AG04449 (cell line): ENCODE data around the gene EFCAB14.
A peak's percentile ranks its signal among the peaks of the same experiment; 100 is the strongest.
"Not testable (repeated sequence)": the region's sequence is repeated elsewhere in the genome, so short reads cannot be mapped to it uniquely, and the experiment has no call there.

Experiments
- CTCF ChIA-PET: fragments of 350-600 bp; formaldehyde crosslinking; extraction: SDS; loops from one replicate; lab custom pipeline; 2021; ENCODE audit warnings: antibody characterized with exemption; lab: Yijun Ruan, JAX
- POLR2A ChIA-PET: fragments of 400-600, 350-600 bp; formaldehyde crosslinking; extraction: SDS; loops from one replicate; lab custom pipeline; 2020; ENCODE audit warnings: antibody characterized with exemption, inconsistent platforms; lab: Yijun Ruan, JAX
- DNase-seq: peaks from one replicate; pipeline ENCODE4 v3.0.0-alpha.2; 2010; ENCODE audit warnings: low read depth, low spot score
- H3K4me3 ChIP-seq: 2 replicates; pipeline ENCODE4 v1.5.1; 2011; ENCODE audit warnings: low read depth, mild to moderate bottlenecking, control low read depth, low read length
- TF ChIP-seq, protein P1 (sequence below): IDR thresholded peaks from one replicate; pipeline ENCODE4 v1.5.1; 2011; ENCODE audit warnings: mild to moderate bottlenecking, moderate library complexity, low read length, control low read depth, inconsistent platforms; ENCODE audit not compliant: insufficient read depth; ENCODE audit errors: missing control alignments

Gene EFCAB14

DNA sequence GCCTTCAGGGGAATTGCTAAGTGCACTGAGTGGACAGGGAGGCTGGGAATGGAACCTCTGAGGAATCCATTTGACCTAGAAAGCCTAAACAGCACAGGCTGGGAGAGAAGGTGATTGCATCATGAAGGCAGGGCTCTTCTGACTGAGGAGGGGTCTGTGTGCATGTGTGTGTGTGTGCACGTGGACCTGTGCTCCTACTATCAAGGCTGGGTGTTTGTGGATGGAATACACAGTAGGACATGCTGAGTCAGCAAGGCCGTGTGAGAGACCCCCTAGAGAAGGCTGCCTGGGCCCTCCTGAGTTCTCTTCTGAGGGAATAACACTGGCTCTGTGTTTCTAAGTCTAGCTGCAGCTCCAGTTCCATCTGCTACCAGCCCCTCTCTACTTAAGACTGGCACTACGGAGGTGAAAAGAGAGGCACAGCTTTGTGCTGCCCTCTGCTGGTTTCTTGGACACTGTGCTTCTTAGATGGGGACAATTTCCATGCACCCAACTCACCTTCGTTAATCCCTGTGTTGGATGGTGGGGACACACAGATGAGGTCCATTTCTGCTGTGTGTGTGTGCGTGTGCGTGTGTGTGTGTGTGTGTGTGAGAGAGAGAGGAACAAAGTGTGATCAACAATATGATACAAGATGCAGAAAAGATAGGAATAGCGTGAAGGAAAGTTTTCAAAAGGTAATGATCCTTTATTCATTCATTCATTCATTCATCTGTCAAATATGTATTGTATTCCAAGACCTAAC, 6.2 kb upstream of the EFCAB14 start:
- ChIA-PET POLR2A (no interaction called here), CTCF (interaction anchor here (0.6 to 5.8 kb wide), 44 partner anchors 10 to 321 kb away, joined by 3 to 50 read pairs (median 4); a partner anchor contains a TSS)
- H3K4me3 ChIP-seq = no peak overlapping the region
- peak; percentile 41 for DNase-seq
- TF ChIP-seq, protein P1, sequence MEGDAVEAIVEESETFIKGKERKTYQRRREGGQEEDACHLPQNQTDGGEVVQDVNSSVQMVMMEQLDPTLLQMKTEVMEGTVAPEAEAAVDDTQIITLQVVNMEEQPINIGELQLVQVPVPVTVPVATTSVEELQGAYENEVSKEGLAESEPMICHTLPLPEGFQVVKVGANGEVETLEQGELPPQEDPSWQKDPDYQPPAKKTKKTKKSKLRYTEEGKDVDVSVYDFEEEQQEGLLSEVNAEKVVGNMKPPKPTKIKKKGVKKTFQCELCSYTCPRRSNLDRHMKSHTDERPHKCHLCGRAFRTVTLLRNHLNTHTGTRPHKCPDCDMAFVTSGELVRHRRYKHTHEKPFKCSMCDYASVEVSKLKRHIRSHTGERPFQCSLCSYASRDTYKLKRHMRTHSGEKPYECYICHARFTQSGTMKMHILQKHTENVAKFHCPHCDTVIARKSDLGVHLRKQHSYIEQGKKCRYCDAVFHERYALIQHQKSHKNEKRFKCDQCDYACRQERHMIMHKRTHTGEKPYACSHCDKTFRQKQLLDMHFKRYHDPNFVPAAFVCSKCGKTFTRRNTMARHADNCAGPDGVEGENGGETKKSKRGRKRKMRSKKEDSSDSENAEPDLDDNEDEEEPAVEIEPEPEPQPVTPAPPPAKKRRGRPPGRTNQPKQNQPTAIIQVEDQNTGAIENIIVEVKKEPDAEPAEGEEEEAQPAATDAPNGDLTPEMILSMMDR = peak; percentile 87

DNA sequence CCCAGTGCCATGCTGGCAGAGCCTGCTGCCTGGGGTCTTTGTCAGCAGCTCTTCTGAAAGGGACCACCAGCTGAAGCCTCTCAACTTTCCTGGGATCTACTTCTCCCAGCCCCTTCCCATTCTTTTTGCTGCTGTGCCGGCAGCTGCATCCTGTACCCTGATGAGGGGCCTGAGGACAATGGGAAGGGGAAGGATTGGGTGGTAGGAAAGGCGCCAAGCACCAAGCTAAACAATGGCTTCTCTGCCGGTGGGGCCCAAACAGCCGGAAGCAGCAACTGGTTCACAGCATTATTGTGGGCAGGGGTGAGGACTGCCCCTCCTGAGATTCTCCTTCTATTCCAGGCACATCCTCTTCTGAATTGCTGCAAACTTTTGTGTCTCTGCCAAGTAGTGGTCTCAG, 5.0 kb upstream of the EFCAB14 start:
- TF ChIP-seq, protein P1 = no peak
- CTCF ChIA-PET = interaction anchor here (0.7 to 5.8 kb wide), 19 partner anchors 8 to 320 kb away, joined by 3 to 50 read pairs (median 7); a partner anchor contains a TSS
- POLR2A ChIA-PET = no interaction called here
- no peak overlapping the region for H3K4me3 ChIP-seq
- no peak for DNase-seq

DNA sequence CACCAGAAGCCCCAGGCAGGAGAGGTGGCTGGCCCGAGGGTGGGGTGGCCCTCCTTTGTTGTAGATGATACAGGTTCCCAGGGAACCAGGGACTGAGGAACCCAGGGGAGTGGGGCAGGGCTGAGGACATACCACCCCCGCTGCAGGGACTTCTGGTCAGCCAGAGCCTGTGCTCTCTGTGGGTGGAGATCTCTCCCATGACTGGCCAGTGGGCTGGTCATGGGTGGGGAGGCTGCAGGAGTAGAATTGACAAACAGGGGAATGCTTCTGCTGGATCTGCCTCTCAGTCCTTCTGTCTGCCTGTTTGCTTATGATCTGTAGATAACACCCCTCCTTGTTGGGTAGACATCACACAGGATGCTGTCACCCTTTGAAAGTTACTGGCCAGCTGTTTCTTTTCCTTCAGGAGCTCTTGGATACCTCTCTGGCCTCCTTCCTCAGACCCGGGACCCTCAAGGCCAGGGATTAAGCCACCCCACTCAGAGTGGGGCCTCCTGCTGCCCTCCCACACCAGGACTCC, 2.8 kb upstream of the EFCAB14 start:
- no peak overlapping the region for H3K4me3 ChIP-seq
- CTCF ChIA-PET = no interaction called here
- POLR2A ChIA-PET = no interaction called here
- TF ChIP-seq, protein P1 = no peak
- no peak for DNase-seq

DNA sequence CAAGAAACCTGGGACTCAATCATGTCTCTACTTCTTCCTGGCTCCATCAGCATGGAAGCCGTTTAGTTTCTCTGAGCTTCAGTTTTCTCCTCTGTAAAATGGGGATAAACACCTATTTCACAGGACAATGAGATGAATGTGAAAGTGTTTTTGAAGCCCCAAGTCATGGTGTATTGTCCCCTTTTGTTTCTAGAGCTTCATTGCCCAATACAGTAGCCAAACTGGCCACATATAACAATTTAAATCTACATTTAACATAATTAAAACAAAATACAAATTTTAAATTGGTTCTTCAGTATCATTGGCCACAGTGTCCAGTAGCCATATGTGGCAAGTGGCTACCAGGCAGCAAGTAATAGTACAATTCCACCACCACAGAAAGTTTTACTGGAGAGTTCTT, 2.3 kb upstream of the EFCAB14 start:
- ChIA-PET POLR2A (no interaction called here), CTCF (interaction anchor here (0.9 kb wide), 1 partner anchor 99 kb away, joined by 3 read pairs; no protein-coding TSS in a partner anchor)
- DNase-seq = no peak
- H3K4me3 ChIP-seq = no peak overlapping the region
- TF ChIP-seq, protein P1 = no peak

DNA sequence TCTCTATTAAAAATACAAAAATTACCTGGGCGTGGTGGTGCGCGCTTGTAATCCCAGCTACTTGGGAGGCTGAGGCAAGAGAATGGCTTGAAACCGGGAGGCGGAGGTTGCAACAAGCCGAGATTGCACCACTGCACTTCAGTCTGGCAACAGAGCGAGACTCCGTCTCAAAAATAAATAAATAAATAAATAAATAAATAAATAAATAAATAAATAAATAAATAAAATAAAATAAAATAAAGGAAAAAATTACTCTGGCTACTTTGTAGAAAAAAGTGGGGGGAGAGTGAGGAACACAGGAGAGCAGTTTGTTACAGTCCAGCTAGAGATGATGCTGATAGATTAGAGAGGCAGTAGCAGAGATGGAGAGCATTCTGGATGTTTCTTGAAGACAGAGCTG, 1.4 kb upstream of the EFCAB14 start:
- DNase-seq, POLR2A ChIA-PET, H3K4me3 ChIP-seq: not testable (repeated sequence)
- CTCF ChIA-PET = interaction anchor here (0.8 to 0.9 kb wide), 2 partner anchors 98 to 243 kb away, joined by 3 read pairs; no protein-coding TSS in a partner anchor

DNA sequence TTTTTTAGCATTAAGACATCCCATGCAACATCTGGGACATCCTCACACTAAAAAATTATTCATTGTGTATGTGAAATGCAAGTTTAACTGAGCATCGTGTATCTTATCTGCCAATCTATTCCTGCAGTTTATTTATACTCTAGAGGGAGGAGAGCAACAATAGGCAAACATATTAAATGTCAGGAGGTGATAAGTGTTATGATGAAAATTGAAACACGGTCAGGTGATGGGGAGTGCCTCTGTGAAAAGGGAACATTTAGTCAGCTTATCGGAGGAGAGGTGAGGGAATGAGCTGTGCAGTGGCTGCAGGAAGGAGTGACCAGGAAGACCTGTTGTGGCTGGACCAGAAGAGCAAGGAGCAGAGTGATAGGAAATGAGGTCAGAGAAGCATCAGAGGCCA, 775 bp upstream of the EFCAB14 start:
- no peak for DNase-seq
- peak overlapping the region; percentile 91 for H3K4me3 ChIP-seq
- CTCF ChIA-PET = interaction anchor here (0.8 kb wide), 1 partner anchor 242 kb away, joined by 3 read pairs; no protein-coding TSS in a partner anchor
- TF ChIP-seq, protein P1 = no peak
- POLR2A ChIA-PET = no interaction called here
